Stimulated activated naive B cell treated with anti-CD40 and anti-IgM and Interleukin-4, amounts not matched to agents 10 μg/mL and 1 μg/mL and 100 μg/mL, for 72 hours (primary cell): ENCODE results near the gene BAIAP2.

Source experiments
- ATAC-seq, 2 donors: fragments of 150-1000 bp; cut with Tn5 transposase; replicated peaks; 2 replicates each; pipeline ENCODE4 v1.10.0; 2021; ENCODE audit warnings: moderate library complexity in 1 of 2
- DNase-seq: peaks from one replicate; pipeline ENCODE4 v3.0.0; 2021
- H3K27ac Mint-ChIP-seq: one replicate; pipeline ENCODE4 v1.8.0; 2022; ENCODE audit warnings: mild to moderate bottlenecking, mixed read lengths
- H3K27me3 Mint-ChIP-seq, 2 donors: one replicate each; pipeline ENCODE4 v1.8.0; 2022; ENCODE audit warnings: mixed read lengths in 2 of 2
- H3K36me3 Mint-ChIP-seq, 2 donors: one replicate each; pipeline ENCODE4 v1.8.0; 2022; ENCODE audit warnings: mixed read lengths in 2 of 2, mild to moderate bottlenecking in 1 of 2
- H3K4me1 Mint-ChIP-seq, 2 donors: one replicate each; pipeline ENCODE4 v1.8.0; 2022; ENCODE audit warnings: mixed read lengths in 2 of 2, mild to moderate bottlenecking in 1 of 2
- H3K4me3 Mint-ChIP-seq, 2 donors: one replicate each; pipeline ENCODE4 v1.8.0; 2022; ENCODE audit warnings: mild to moderate bottlenecking in 2 of 2, mixed read lengths in 2 of 2, moderate library complexity in 1 of 2
- H3K9me3 Mint-ChIP-seq, 2 donors: one replicate each; pipeline ENCODE4 v1.8.0; 2022; ENCODE audit warnings: mixed read lengths in 2 of 2, mild to moderate bottlenecking in 1 of 2

BAIAP2 gene

DNA sequence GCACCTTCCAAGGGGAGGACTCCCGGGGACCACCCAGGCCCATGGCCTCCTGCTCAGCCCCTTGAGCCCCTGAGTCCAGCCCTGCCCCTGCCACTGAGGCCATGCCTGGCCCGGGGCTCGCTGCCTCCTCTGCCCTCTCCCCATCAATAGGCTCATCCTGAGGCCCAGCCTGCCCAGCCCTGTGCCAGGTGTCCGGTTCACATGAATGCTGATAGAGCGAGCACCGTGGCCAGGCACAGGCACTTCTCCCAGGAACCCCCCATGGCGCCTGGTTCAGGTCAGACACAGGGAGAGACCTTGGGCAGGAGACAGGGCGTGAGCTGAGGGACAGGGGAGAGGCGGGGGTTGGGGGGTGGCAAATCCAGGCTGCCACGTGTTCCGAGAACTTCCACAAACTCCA, 127.5 kb downstream of the BAIAP2 start:
- DNase-seq, result no peak
- no peak overlapping the region for H3K4me3 Mint-ChIP-seq
- no peaks in the 10 kb centered on the region for H3K9me3 Mint-ChIP-seq
- no peak for ATAC-seq
- H3K27me3 Mint-ChIP-seq, result peaks cover 48 to 80% of the 10 kb centered on the region in 2 donors
- H3K27ac Mint-ChIP-seq, result no peak overlapping the region
- H3K4me1 Mint-ChIP-seq, result peaks cover 2 to 11% of the 10 kb centered on the region in 2 donors
- H3K36me3 Mint-ChIP-seq, result no peaks in the 10 kb centered on the region

DNA sequence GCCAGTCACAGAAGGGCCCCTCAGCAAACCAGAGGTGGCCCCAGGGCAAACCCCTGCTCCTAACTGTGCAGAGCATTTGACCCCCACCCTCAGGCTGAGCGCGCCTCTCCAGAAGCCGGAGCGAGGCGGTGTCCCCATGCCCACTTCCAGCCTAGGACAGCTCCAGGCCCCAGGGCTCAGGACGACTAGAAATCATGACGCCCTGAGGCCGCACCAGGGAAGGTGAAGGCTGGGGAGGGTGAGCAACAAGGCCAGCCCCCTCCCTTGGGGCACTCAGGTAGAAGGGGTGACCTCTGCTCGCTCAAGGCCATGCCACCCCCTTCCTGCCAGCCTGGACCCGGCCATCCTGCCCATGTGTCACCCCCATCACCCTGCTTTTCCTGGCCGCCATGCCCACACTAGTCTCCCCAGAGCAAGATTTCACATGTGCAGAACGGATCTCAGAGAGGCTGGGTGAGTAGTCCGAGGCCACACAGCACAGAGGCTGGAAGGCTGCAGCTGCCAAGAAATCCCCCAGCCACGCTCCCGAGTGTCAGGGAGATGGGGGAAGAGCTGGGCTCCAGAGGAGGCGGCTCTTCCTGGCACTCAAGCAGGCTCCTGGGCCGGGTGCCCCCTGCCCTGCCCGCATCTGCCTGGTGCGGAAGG, 128.2 kb downstream of the BAIAP2 start:
- DNase-seq (no peak), ATAC-seq (no peak)
- H3K9me3 Mint-ChIP-seq, result no peaks in the 10 kb centered on the region
- H3K27ac Mint-ChIP-seq, result no peak overlapping the region
- no peak overlapping the region for H3K4me3 Mint-ChIP-seq
- no peaks in the 10 kb centered on the region for H3K36me3 Mint-ChIP-seq
- H3K27me3 Mint-ChIP-seq, result peaks cover 48 to 75% of the 10 kb centered on the region in 2 donors
- H3K4me1 Mint-ChIP-seq, result peaks cover 2 to 11% of the 10 kb centered on the region in 2 donors

DNA sequence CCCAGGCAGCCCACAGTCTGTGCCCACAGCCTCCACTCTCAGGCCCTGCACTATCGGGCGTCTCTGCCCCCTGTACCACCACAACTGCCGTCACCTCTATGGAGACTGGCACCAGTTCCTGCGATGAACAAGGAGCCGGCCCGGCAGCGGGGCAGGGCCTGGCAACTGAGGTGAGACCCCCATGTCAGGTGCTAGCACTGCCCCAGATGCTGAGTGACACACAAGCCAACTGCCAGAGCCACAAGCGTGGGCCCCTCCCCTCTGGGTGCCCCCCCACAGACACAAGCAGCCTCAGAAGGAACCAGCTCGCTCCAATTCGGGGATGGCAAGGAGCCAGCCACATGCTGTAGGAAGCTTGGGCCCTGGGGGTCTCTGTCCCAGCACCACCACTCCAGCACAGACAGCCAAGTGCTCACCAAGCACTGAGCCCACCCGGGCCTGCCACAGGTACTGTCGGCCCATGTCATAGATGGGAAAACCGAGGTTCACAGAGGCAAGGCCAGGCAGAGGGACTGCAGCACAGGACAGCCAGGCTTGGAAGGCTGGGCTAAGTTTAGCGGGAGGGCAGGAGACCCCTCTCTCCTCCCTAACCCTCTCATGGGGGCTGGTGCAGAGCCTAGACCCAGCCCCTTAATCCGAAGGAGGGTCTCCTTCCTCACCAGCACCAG, 128.9 kb downstream of the BAIAP2 start:
- no peak overlapping the region for H3K4me3 Mint-ChIP-seq
- no peaks in the 10 kb centered on the region for H3K9me3 Mint-ChIP-seq
- no peak for ATAC-seq
- no peak for DNase-seq
- H3K27me3 Mint-ChIP-seq, result peaks cover 45 to 71% of the 10 kb centered on the region in 2 donors
- peaks cover 2 to 11% of the 10 kb centered on the region in 2 donors for H3K4me1 Mint-ChIP-seq
- no peaks in the 10 kb centered on the region for H3K36me3 Mint-ChIP-seq
- no peak overlapping the region for H3K27ac Mint-ChIP-seq

DNA sequence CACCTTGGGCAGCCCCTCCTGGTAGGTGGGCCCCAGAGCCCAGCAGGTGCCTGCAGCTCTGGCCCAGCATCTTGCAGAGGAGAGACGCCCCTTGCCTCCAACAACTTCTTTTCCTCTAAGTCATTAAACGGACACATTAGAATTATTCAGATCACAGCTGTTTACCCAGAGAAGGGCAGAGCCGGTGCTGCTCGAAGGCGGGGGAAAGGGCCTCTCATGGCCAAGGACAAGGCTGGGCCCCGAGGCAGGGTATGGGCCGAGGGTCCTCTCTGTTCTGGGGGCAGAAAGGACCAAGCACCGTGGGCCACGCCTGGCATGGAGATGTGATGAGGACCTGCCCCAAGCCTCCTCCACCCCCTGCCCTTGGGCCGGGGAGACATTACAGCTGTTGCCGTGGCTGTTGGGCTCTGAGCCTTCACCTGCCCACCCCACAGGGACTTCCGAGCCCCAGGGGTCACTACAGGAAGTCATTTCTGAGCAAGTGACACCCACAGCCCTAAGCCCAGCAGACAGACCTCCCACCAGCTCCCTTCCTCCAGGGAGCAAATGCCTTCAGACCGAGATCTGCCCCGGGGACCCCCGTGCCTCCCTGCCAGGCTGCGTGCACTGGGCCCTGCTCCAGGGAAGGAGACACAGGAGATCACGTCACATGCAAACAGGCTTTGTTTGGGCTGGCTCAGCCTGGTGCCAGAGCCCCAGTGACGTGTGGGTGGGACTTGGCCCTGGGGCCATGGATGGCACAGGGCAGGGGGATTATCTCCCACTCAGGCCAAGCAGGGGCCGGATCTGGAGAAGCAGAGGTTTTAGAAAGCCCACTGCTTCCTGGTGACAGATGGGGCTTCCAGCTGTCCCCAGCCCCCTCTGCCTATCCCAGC, 129.7 kb downstream of the BAIAP2 start:
- no peaks in the 10 kb centered on the region for H3K9me3 Mint-ChIP-seq
- H3K4me3 Mint-ChIP-seq, result no peak overlapping the region
- H3K27ac Mint-ChIP-seq, result no peak overlapping the region
- H3K4me1 Mint-ChIP-seq, result peaks cover 2 to 11% of the 10 kb centered on the region in 2 donors
- DNase-seq (no peak), ATAC-seq (no peak)
- H3K36me3 Mint-ChIP-seq, result no peaks in the 10 kb centered on the region
- H3K27me3 Mint-ChIP-seq, result peaks cover 41 to 66% of the 10 kb centered on the region in 2 donors

DNA sequence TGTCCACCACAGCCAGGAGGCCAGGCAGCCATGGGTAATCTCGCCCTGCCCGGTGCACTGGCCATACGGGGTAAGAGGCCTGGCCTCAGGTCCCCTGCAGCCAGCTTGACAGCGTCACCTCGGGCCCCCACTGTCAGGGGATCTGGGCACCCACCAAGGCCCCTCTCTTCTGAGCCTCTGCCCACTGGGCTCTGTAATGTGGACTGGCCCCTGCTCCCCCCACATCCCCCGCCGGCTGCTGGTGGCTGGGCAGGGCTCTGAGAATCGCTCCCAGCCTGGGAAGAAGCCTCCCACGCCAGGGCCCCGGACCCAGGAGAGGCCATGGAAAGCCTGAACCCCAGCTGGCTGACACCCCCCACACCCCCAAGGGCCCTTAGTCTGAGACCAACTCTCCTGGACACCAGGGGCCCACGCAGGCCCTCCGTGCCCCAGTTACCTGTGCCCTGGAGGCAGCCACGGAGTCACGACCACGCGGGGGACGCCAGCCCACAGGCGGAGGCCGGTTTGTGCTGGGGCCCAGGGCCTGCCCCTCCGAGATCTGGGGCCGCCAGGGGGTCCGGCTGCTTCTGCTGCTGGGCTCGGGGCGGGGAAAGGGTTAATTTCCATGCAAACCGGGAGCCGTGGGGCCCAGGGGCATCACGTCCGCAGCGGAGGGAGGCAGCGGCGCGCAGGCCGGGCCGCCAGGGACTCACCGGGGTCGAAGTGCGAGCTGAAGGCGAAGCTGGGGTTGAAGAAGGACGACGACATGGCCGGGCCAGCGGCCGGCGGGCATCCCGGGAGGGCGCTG, 130.5 kb downstream of the BAIAP2 start, which contains the start of gene PVALEF:
TSS of gene PVALEF (plus strand) at position 262 of the 787 bp plus-strand sequence. CDS start 15,720 bp downstream, outside the sequence.
- ATAC-seq, result peak; percentile 22 to 30
- H3K27ac Mint-ChIP-seq, result no peak within 1 kb of the TSS
- DNase-seq, result no peak
- peaks cover 39 to 62% of the 10 kb centered on the region in 2 donors for H3K27me3 Mint-ChIP-seq
- no peaks in the 10 kb centered on the region for H3K36me3 Mint-ChIP-seq
- H3K9me3 Mint-ChIP-seq, result no peaks in the 10 kb centered on the region
- H3K4me3 Mint-ChIP-seq, result peak within 1 kb of the TSS; percentile 56 to 63
- peaks cover under 1 to 8% of the 10 kb centered on the region in 2 donors for H3K4me1 Mint-ChIP-seq

DNA sequence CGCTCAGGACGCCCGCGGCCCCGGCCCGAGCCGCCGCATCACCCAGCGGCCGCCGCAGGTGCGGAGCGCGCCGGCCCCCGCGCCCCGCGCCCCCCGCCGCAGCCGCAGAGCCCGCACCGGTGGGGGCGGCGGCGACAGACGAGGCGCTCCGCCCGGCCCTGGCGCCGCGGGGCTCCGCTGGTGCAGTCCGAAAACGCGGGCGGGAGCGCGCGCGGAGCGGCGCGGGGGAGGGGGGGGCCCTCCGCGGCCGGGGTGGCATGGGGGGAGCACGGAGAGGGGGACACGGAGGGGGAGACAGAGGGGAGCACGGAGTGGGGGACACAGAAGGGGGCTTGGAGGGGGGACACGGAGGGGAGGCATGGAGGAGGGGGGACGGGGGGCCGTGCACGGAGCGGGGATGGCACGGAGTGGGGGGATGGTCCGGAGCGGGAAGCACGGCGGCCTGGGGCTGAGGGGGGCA, 131.1 kb downstream of the BAIAP2 start, which contains the start of gene AATK:
TSS of gene AATK (minus strand) at position 189 of the 460 bp plus-strand sequence. CDS start 229 bp downstream, outside the sequence.
- Mint-ChIP-seq H3K27me3 (peaks cover 33 to 56% of the 10 kb centered on the region in 2 donors), H3K36me3 (no peaks in the 10 kb centered on the region), H3K9me3 (no peaks in the 10 kb centered on the region), H3K4me1 (peaks cover 0 to 1% of the 10 kb centered on the region in 2 donors), H3K4me3 (peak within 1 kb of the TSS; percentile 56 to 63), H3K27ac (no peak within 1 kb of the TSS)
- DNase-seq, result no peak
- peak in 1 of 2 donors; percentile 20 for ATAC-seq
